ENCODE results near the gene MGLL.

MGLL gene

DNA sequence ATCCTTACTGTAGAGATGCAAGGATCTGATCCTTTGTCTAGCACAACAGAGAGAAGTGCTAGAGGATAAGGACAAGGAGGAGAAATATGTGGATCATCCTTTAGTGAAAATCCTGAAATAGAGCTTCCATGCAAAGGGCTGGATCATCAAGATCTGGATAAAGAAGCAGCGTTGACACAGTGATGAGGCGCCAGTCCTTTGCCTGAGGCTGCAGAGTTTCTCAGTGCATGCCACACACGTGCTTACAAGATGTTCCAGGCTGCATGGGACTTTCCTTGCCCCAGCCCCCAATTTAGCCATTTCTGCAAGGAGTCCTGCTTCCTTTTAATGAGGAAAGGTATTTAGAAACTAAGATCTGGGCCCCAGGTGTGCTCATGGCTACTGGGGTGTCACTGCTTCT is 156.7 kb downstream of the MGLL start:
- H3K4me3 ChIP-seq (ENCODE audit: low read depth, low read length) = no peak overlapping the region
- no peaks in the 10 kb centered on the region for H3K36me3 ChIP-seq (ENCODE audit: control insufficient read depth, insufficient read depth, low read length)
- H2AFZ ChIP-seq = no peak overlapping the region
- H3K79me2 ChIP-seq = no peaks in the 10 kb centered on the region
- no peaks in the 10 kb centered on the region for H3K4me1 ChIP-seq
- TF ChIP-seq CTCF (IDR thresholded peaks at IDR 0.05) = no peak
- no peak overlapping the region for H3K27ac ChIP-seq
- no peak overlapping the region for H3K9ac ChIP-seq
- no peaks in the 10 kb centered on the region for H3K9me3 ChIP-seq (ENCODE audit: control insufficient read depth, low read length)
- H3K27me3 ChIP-seq (ENCODE audit: control insufficient read depth, insufficient read depth, low read length) = no peaks in the 10 kb centered on the region
- no peak overlapping the region for H3K4me2 ChIP-seq (ENCODE audit: low read length)

- no peaks in the 10 kb centered on the region for H3K36me3 ChIP-seq (ENCODE audit: control insufficient read depth, insufficient read depth, low read length)
- no peaks in the 10 kb centered on the region for H3K4me1 ChIP-seq
- no peak overlapping the region for H3K27ac ChIP-seq
- H2AFZ ChIP-seq = no peak overlapping the region
- H3K79me2 ChIP-seq = no peaks in the 10 kb centered on the region
- TF ChIP-seq CTCF (IDR thresholded peaks at IDR 0.05) = no peak
- no peak overlapping the region for H3K9ac ChIP-seq
- no peak overlapping the region for H3K4me2 ChIP-seq (ENCODE audit: low read length)
- H3K4me3 ChIP-seq (ENCODE audit: low read depth, low read length) = no peak overlapping the region
- no peaks in the 10 kb centered on the region for H3K9me3 ChIP-seq (ENCODE audit: control insufficient read depth, low read length)
- no peaks in the 10 kb centered on the region for H3K27me3 ChIP-seq (ENCODE audit: control insufficient read depth, insufficient read depth, low read length)
Observed at GRCh38 chr3:127665165-127665564, 157.2 kb downstream of the MGLL start.

GRCh38 chr3:127663151-127663550 is 159.2 kb downstream of the MGLL start:
- Histone ChIP-seq H2AFZ (no peak overlapping the region), H3K9me3 (ENCODE audit: control insufficient read depth, low read length) (no peaks in the 10 kb centered on the region), H3K4me1 (no peaks in the 10 kb centered on the region), H3K79me2 (no peaks in the 10 kb centered on the region), H3K27me3 (ENCODE audit: control insufficient read depth, insufficient read depth, low read length) (no peaks in the 10 kb centered on the region), H3K4me3 (ENCODE audit: low read depth, low read length) (no peak overlapping the region), H3K9ac (no peak overlapping the region), H3K27ac (no peak overlapping the region), H3K36me3 (ENCODE audit: control insufficient read depth, insufficient read depth, low read length) (no peaks in the 10 kb centered on the region), H3K4me2 (ENCODE audit: low read length) (no peak overlapping the region)
- TF ChIP-seq CTCF (IDR thresholded peaks at IDR 0.05) = no peak

GRCh38 chr3:127662001-127662469 is 160.3 kb downstream of the MGLL start:
- Histone ChIP-seq H3K9me3 (ENCODE audit: control insufficient read depth, low read length) (no peaks in the 10 kb centered on the region), H3K4me1 (no peaks in the 10 kb centered on the region), H3K9ac (no peak overlapping the region), H3K4me2 (ENCODE audit: low read length) (no peak overlapping the region), H3K4me3 (ENCODE audit: low read depth, low read length) (no peak overlapping the region), H3K36me3 (ENCODE audit: control insufficient read depth, insufficient read depth, low read length) (no peaks in the 10 kb centered on the region), H2AFZ (no peak overlapping the region), H3K27ac (no peak overlapping the region), H3K27me3 (ENCODE audit: control insufficient read depth, insufficient read depth, low read length) (no peaks in the 10 kb centered on the region), H3K79me2 (no peaks in the 10 kb centered on the region)
- no peak for TF ChIP-seq CTCF (IDR thresholded peaks at IDR 0.05)

DNA sequence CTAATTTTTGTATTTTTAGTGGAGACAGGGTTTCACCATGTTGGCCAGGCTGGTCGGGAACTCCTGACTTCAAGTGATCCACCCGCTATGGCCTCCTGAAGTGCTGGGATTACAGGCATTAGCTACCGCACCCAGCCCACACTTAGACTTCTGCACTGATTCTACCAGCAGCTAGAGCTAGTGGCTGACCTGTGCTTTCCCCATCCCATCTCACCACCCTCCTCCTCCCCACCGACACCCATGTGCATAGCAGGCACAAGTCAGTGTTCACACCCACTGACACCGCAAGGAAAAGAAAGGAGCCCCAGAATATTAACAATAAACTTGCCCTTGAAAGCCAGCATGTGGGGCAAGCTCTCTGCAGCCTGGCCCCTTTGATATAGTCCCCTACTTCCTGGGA is 160.7 kb downstream of the MGLL start:
- no peak overlapping the region for H2AFZ ChIP-seq
- H3K4me2 ChIP-seq (ENCODE audit: low read length) = no peak overlapping the region
- H3K4me1 ChIP-seq = no peaks in the 10 kb centered on the region
- H3K9me3 ChIP-seq (ENCODE audit: control insufficient read depth, low read length) = no peaks in the 10 kb centered on the region
- TF ChIP-seq CTCF (IDR thresholded peaks at IDR 0.05) = no peak
- no peaks in the 10 kb centered on the region for H3K27me3 ChIP-seq (ENCODE audit: control insufficient read depth, insufficient read depth, low read length)
- no peaks in the 10 kb centered on the region for H3K36me3 ChIP-seq (ENCODE audit: control insufficient read depth, insufficient read depth, low read length)
- no peak overlapping the region for H3K4me3 ChIP-seq (ENCODE audit: low read depth, low read length)
- H3K79me2 ChIP-seq = no peaks in the 10 kb centered on the region
- no peak overlapping the region for H3K27ac ChIP-seq
- H3K9ac ChIP-seq = no peak overlapping the region
